Hematopoietic multipotent progenitor cell treated with erythropoietin and hydrocortisone succinate and interleukin-3 and kit ligand, for 8 days (in vitro differentiated cells): Measurements from ENCODE around the gene DNAJC6.

ENCODE experiments used
- DNase-seq: peaks from one replicate; pipeline ENCODE4 v3.0.0-alpha.2; 2015

The DNAJC6 gene

GRCh38 chr1:65409816-65410326 lies 100.5 kb downstream of the DNAJC6 start:
- DNase-seq = no peak

- DNase-seq = peak; percentile 96
Observed at GRCh38 chr1:65412256-65412983, 103.1 kb downstream of the DNAJC6 start.

GRCh38 chr1:65412984-65413375 lies 103.6 kb downstream of the DNAJC6 start:
- no peak for DNase-seq

GRCh38 chr1:65414538-65414937 lies 105.2 kb downstream of the DNAJC6 start:
- no peak for DNase-seq

GRCh38 chr1:65416767-65417166 lies 107.4 kb downstream of the DNAJC6 start:
- DNase-seq = no peak

GRCh38 chr1:65417729-65418128 lies 108.4 kb downstream of the DNAJC6 start:
- DNase-seq = no peak

GRCh38 chr1:65418522-65419185 lies 109.3 kb downstream of the DNAJC6 start:
- DNase-seq = no peak

GRCh38 chr1:65419681-65420589 lies 110.6 kb downstream of the DNAJC6 start:
- peak; percentile 98 for DNase-seq

- no peak for DNase-seq
Observed at GRCh38 chr1:65420590-65421350, 111.4 kb downstream of the DNAJC6 start, which contains the start of the genes LEPR and LEPROT. Gene LEPR, plus strand, starts transcription at chr1:65420668. Its CDS starts 144,898 bp downstream, at chr1:65565566. Gene LEPROT, plus strand, starts transcription at chr1:65420668. Its CDS starts 57 bp downstream, at chr1:65420725.

GRCh38 chr1:65421351-65422025 lies 112.1 kb downstream of the DNAJC6 start:
- peak; percentile 70 for DNase-seq

- DNase-seq = peak; percentile 74
Observed at GRCh38 chr1:65422241-65423203, 113.2 kb downstream of the DNAJC6 start.

- peak; percentile 52 for DNase-seq
Observed at GRCh38 chr1:65423884-65424572, 114.7 kb downstream of the DNAJC6 start.

- no peak for DNase-seq
Observed at GRCh38 chr1:65424573-65424889, 115.2 kb downstream of the DNAJC6 start.

- no peak for DNase-seq
Observed at GRCh38 chr1:65425006-65425405, 115.7 kb downstream of the DNAJC6 start.

GRCh38 chr1:65425697-65426096 lies 116.4 kb downstream of the DNAJC6 start:
- no peak for DNase-seq

- DNase-seq = no peak
Observed at GRCh38 chr1:65429078-65429477, 119.7 kb downstream of the DNAJC6 start.

- DNase-seq = no peak
Observed at GRCh38 chr1:65429806-65430205, 120.5 kb downstream of the DNAJC6 start.

GRCh38 chr1:65431111-65431705 lies 121.9 kb downstream of the DNAJC6 start:
- peak; percentile 83 for DNase-seq

GRCh38 chr1:65432918-65433317 lies 123.6 kb downstream of the DNAJC6 start:
- DNase-seq = no peak
